CD4-positive, alpha-beta T cell (primary cell): ENCODE data around the gene PSMD8. TPM values are rescaled to one million over a fixed set of nuclear protein-coding genes. Genes with fewer than 3 reads are reported as not detected.

Experiments used
- ATAC-seq: fragments of 200-7000 bp; cut with Tn5 transposase; one replicate; pipeline ENCODE4 v1.10.0; 2022; ENCODE audit warnings: mild to moderate bottlenecking; ENCODE audit not compliant: poor library complexity
- CTCF ChIA-PET: fragments of 350-600 bp; sonication (Branson Sonifier 250); formaldehyde crosslinking; loops from one replicate; lab custom pipeline; 2021; ENCODE audit warnings: antibody characterized with exemption, inconsistent platforms; lab: Charles Lee
- POLR2A ChIA-PET: fragments of 350-600 bp; sonication (Branson Sonifier 250); formaldehyde crosslinking; loops from one replicate; lab custom pipeline; 2021; ENCODE audit warnings: antibody characterized with exemption, inconsistent platforms; lab: Charles Lee
- DNase-seq, 14 experiments: peaks; one replicate each; pipeline ENCODE4 v3.0.0-alpha.2; 2013 to 2020; ENCODE audit warnings: mixed read lengths in 2 of 14
- H3K27ac ChIP-seq, 2 donors: one replicate each; pipeline versions ENCODE4 v1.5.1 to v1.7.0; 2013; ENCODE audit warnings: low read length in 2 of 2, low read depth in 1 of 2, mild to moderate bottlenecking in 1 of 2
- H3K27me3 ChIP-seq, 2 experiments: 1 replicate in 1 of 2; 2 replicates in 1 of 2; pipeline versions ENCODE4 v1.6.1 to v1.7.0; 2013; ENCODE audit warnings: low read length in 2 of 2, control low read depth in 1 of 2, mild to moderate bottlenecking in 1 of 2, moderate library complexity in 1 of 2; ENCODE audit not compliant: insufficient read depth in 2 of 2, control insufficient read depth in 1 of 2
- H3K36me3 ChIP-seq: one replicate; pipeline ENCODE4 v1.6.1; 2013; ENCODE audit warnings: low read length, control low read depth; ENCODE audit not compliant: insufficient read depth
- H3K4me1 ChIP-seq: one replicate; pipeline ENCODE4 v1.6.1; 2013; ENCODE audit warnings: low read length, control low read depth; ENCODE audit not compliant: insufficient read depth
- H3K4me3 ChIP-seq: one replicate; pipeline ENCODE4 v1.5.1; 2013; ENCODE audit warnings: mild to moderate bottlenecking, low read length, moderate library complexity
- H3K9me3 ChIP-seq, 2 experiments: 1 replicate in 1 of 2; 2 replicates in 1 of 2; pipeline versions ENCODE4 v1.6.1 to v1.7.0; 2013; ENCODE audit warnings: low read length in 2 of 2, mild to moderate bottlenecking in 2 of 2, control low read depth in 1 of 2, moderate library complexity in 1 of 2; ENCODE audit not compliant: control insufficient read depth in 1 of 2, insufficient read depth in 1 of 2
- H3K27ac Mint-ChIP-seq: one replicate; pipeline ENCODE4 v1.8.0; 2020; ENCODE audit warnings: mixed read lengths
- H3K27me3 Mint-ChIP-seq: one replicate; pipeline ENCODE4 v1.8.0; 2021; ENCODE audit warnings: mixed read lengths
- H3K36me3 Mint-ChIP-seq: one replicate; pipeline ENCODE4 v1.8.0; 2021; ENCODE audit warnings: low read depth, mixed read lengths
- H3K4me1 Mint-ChIP-seq: one replicate; pipeline ENCODE4 v1.8.0; 2021; ENCODE audit warnings: low read depth, mixed read lengths
- H3K4me3 Mint-ChIP-seq: one replicate; pipeline ENCODE4 v1.8.0; 2020; ENCODE audit warnings: mild to moderate bottlenecking, mixed read lengths
- H3K9me3 Mint-ChIP-seq: one replicate; pipeline ENCODE4 v1.8.0; 2020; ENCODE audit warnings: mixed read lengths
- CTCF ChIP-seq: fragments of 200-600 bp; IDR thresholded peaks from one replicate; pipeline ENCODE4 v1.8.0; 2022; ENCODE audit warnings: antibody characterized with exemption, mild to moderate bottlenecking
- intact Hi-C, 2 experiments: fragments of 100-400 bp; cut with DNase I in 1 of 2; cut with micrococcal nuclease in 1 of 2; formaldehyde crosslinking; loops; one replicate each; pipeline versions ENCODE4 v1.15.1 to v1.9.0; 2023 to 2025; cut with DNase I, micrococcal nuclease
- total RNA-seq, 174 experiments: library from RNA in 2 of 174; stranded (reverse) in 2 of 174; gene quantifications; one replicate each; pipeline ENCODE4 v1.2.3 and lab custom pipeline; 2021 to 2026

Gene PSMD8
- total RNA-seq, 2 experiments from 2014 or later, result 61.2 to 64.4 TPM

DNA sequence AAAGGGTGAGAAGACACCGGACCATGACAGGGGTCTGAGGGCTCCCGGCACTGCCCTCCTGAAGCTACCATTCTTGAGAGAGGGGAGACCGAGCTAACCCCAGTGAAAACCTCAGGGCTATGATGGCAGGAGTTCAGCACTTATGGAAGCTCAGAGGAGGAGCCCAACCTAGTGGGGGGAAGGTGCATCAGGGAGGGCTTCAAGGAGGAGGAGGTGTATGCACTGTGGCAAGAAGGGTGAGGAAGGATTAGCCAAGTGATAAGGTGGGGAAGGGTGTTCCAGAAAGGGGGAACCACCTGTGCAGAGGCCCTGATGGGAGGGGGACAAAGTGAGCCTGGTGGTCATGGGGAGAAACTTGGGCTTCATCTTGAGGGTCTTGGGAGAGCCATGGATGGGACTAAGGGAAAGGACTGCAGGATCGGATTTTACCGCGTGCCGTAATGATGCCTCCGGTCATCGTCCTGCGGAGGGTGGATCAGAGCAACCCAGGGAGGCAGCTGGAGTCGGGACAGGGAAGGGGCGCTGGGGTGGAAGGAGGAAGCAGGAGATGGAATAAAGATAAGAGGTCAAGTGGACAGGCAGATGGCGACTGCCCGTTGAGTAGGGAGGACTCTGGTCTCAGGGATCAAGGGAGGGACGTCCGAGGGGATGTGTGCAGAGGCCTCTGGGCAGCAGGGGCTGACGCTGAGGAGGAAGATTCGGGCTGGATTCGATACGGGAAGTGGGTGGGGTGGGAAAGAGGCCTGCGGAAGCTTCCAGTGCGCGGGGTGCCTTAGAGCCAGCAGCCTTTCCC lies 13.3 kb upstream of the PSMD8 start:
- Histone ChIP-seq H3K27me3 (peaks cover 0 to 6% of the 10 kb centered on the region in 2 experiments), H3K36me3 (no peaks in the 10 kb centered on the region), H3K4me3 (peak overlapping the region; percentile 74), H3K9me3 (peaks cover 0 to 8% of the 10 kb centered on the region in 2 experiments), H3K4me1 (peaks cover 19% of the 10 kb centered on the region), H3K27ac (no peak overlapping the region)
- ChIA-PET POLR2A (interaction anchor here (1.4 to 2.3 kb wide), 2 partner anchors 13 kb away, joined by 9 to 11 read pairs; partner anchors contain the start of gene PSMD8), CTCF (interaction anchor here (0.8 to 2.5 kb wide), 2 partner anchors 13 to 25 kb away, joined by 3 to 7 read pairs; partner anchors contain the start of genes CATSPERG and PSMD8)
- Mint-ChIP-seq H3K36me3 (no peaks in the 10 kb centered on the region), H3K4me3 (peak overlapping the region; percentile 82), H3K27me3 (peaks cover 15% of the 10 kb centered on the region), H3K27ac (no peak overlapping the region), H3K4me1 (peaks cover 14% of the 10 kb centered on the region), H3K9me3 (no peaks in the 10 kb centered on the region)
- no peak for TF ChIP-seq CTCF
- DNase-seq (peak in 1 of 14 experiments; percentile 21), ATAC-seq (no peak)
- intact Hi-C loops, result no loop called here

DNA sequence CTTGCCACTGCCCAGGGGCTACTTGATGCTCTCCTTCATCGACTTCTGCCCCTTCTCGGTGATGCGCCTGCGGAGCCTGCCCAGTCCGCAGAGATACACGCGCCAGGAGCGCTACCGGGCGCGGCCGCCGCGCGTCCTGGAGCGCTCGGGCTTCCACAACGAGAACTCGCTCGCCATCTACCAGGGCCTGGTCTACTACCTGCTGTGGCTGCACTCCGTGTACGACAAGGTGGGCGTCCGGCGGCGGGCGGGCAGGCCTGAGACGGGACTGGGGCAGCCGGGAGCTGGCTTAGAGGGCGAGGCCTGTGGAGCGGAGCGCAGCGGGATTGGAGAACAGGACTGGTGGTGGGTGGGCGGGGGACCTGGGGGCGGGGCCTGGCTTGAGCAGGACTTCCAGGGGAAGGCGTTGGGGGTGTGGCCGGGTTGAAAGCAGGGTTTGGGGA lies 12.7 kb upstream of the PSMD8 start:
- peak; percentile 25 to 81 (median 44) for DNase-seq
- Histone ChIP-seq H3K4me1 (peaks cover 19% of the 10 kb centered on the region), H3K27me3 (peaks cover 0 to 6% of the 10 kb centered on the region in 2 experiments), H3K27ac (no peak overlapping the region), H3K9me3 (peaks cover 0 to 8% of the 10 kb centered on the region in 2 experiments), H3K36me3 (no peaks in the 10 kb centered on the region), H3K4me3 (peak overlapping the region; percentile 74)
- Mint-ChIP-seq H3K36me3 (no peaks in the 10 kb centered on the region), H3K27me3 (peaks cover 20% of the 10 kb centered on the region), H3K9me3 (no peaks in the 10 kb centered on the region), H3K4me1 (peaks cover 14% of the 10 kb centered on the region), H3K4me3 (peak overlapping the region; percentile 82), H3K27ac (no peak overlapping the region)
- intact Hi-C loops, result no loop called here
- ChIA-PET POLR2A (interaction anchor here (2.3 kb wide), 1 partner anchor 13 kb away, joined by 11 read pairs; the partner anchor contains the start of gene PSMD8), CTCF (interaction anchor here (1.5 to 2.5 kb wide), 2 partner anchors 12 to 41 kb away, joined by 4 to 7 read pairs; partner anchors contain the start of genes FAM98C and PSMD8)
- TF ChIP-seq CTCF, result no peak
- peak; percentile 73 for ATAC-seq

GRCh38 chr19:38362076-38362945 lies 12.1 kb upstream of the PSMD8 start:
- POLR2A ChIA-PET, result interaction anchor here (2.3 kb wide), 1 partner anchor 12 kb away, joined by 11 read pairs; the partner anchor contains the start of gene PSMD8
- intact Hi-C loops, result no loop called here

More at GRCh38 chr19:38362076-38362945, 12.1 kb upstream of the PSMD8 start:
- Histone ChIP-seq H3K27ac (no peak overlapping the region), H3K27me3 (peaks cover 0 to 7% of the 10 kb centered on the region in 2 experiments), H3K4me1 (peaks cover 19% of the 10 kb centered on the region), H3K36me3 (no peaks in the 10 kb centered on the region), H3K9me3 (peaks cover 0 to 8% of the 10 kb centered on the region in 2 experiments), H3K4me3 (peak overlapping the region; percentile 74)
- H3K4me1 Mint-ChIP-seq, result peaks cover 14% of the 10 kb centered on the region
- peak; percentile 40 to 80 (median 56) for DNase-seq
- no peaks in the 10 kb centered on the region for H3K9me3 Mint-ChIP-seq
- CTCF ChIA-PET, result interaction anchor here (0.7 to 2.5 kb wide), 3 partner anchors 12 to 203 kb away, joined by 4 to 7 read pairs (median 4); partner anchors contain the start of genes FAM98C and PSMD8
- H3K27me3 Mint-ChIP-seq, result peaks cover 20% of the 10 kb centered on the region
- no peak for TF ChIP-seq CTCF
- no peaks in the 10 kb centered on the region for H3K36me3 Mint-ChIP-seq
- ATAC-seq, result peak; percentile 54
- H3K27ac Mint-ChIP-seq, result no peak overlapping the region
- peak overlapping the region; percentile 70 for H3K4me3 Mint-ChIP-seq
